GM18909 (cell line): ENCODE data around the gene PLA2G12B.
"Not testable (repeated sequence)": the region's sequence is repeated elsewhere in the genome, so short reads cannot be mapped to it uniquely, and the experiment has no call there.

Source experiments
- ATAC-seq: cut with Tn5 transposase; IDR thresholded peaks from one replicate; pipeline ENCODE4 v1.9.1; 2021; ENCODE audit warnings: mild to moderate bottlenecking; ENCODE audit not compliant: unreplicated experiment, poor library complexity

The PLA2G12B gene

GRCh38 chr10:72954596-72955554 is at the start of gene PLA2G12B:
PLA2G12B (minus strand) TSS chr10:72954806; CDS start chr10:72954685, 121 bp downstream.
- ATAC-seq, result no peak

GRCh38 chr10:73003822-73004221 is 49.2 kb upstream of the PLA2G12B start:
- ATAC-seq, result no peak

- no peak for ATAC-seq
These were observed 46.4 kb upstream of the PLA2G12B start for GRCh38 chr10:73000973-73001372.

GRCh38 chr10:72997099-72997498 is 42.5 kb upstream of the PLA2G12B start:
- no peak for ATAC-seq

GRCh38 chr10:72995459-72995858 is 40.9 kb upstream of the PLA2G12B start:
- ATAC-seq, result not testable (repeated sequence)

GRCh38 chr10:72989771-72990170 is 35.2 kb upstream of the PLA2G12B start:
- not testable (repeated sequence) for ATAC-seq

- not testable (repeated sequence) for ATAC-seq
These were observed 30.0 kb upstream of the PLA2G12B start for GRCh38 chr10:72984618-72985017.

- no peak for ATAC-seq
These were observed 27.4 kb upstream of the PLA2G12B start for GRCh38 chr10:72981882-72982529.

- ATAC-seq, result no peak
These were observed 26.6 kb upstream of the PLA2G12B start for GRCh38 chr10:72981028-72981881.

GRCh38 chr10:72980348-72980747 is 25.7 kb upstream of the PLA2G12B start:
- no peak for ATAC-seq

- no peak for ATAC-seq
These were observed 25.1 kb upstream of the PLA2G12B start for GRCh38 chr10:72979709-72980108.

- no peak for ATAC-seq
These were observed 22.3 kb upstream of the PLA2G12B start for GRCh38 chr10:72976886-72977285.

GRCh38 chr10:72956001-72956400 is 1.4 kb upstream of the PLA2G12B start:
- no peak for ATAC-seq

GRCh38 chr10:72954230-72954595 is 393 bp downstream of the PLA2G12B start:
- ATAC-seq, result no peak

- no peak for ATAC-seq
These were observed 919 bp downstream of the PLA2G12B start for GRCh38 chr10:72953687-72954086.

GRCh38 chr10:72952642-72953158 is 1.9 kb downstream of the PLA2G12B start:
- no peak for ATAC-seq

- ATAC-seq, result no peak
These were observed 2.4 kb downstream of the PLA2G12B start for GRCh38 chr10:72952189-72952588.

- no peak for ATAC-seq
These were observed 2.8 kb downstream of the PLA2G12B start for GRCh38 chr10:72951760-72952159.

- ATAC-seq, result no peak
These were observed 5.8 kb downstream of the PLA2G12B start for GRCh38 chr10:72948762-72949161.

GRCh38 chr10:72946963-72947362 is 7.6 kb downstream of the PLA2G12B start:
- ATAC-seq, result no peak
